Skeletal muscle tissue (tissue), 4 donors: ENCODE measurements around the gene NTF3. TPM values are rescaled to one million over a fixed set of nuclear protein-coding genes. Genes with fewer than 3 reads are reported as not detected.

Experiments
- H3K27ac ChIP-seq: one replicate; pipeline ENCODE4 v1.7.0; 2013; ENCODE audit warnings: mild to moderate bottlenecking, low read depth, low read length, inconsistent platforms
- H3K27me3 ChIP-seq, 3 donors: one replicate each; pipeline ENCODE4 v1.7.0; 2013; ENCODE audit warnings: low read length in 3 of 3; ENCODE audit not compliant: control insufficient read depth in 3 of 3, insufficient read depth in 3 of 3
- H3K36me3 ChIP-seq, 3 donors: one replicate each; pipeline ENCODE4 v1.7.0; 2013; ENCODE audit warnings: low read length in 3 of 3; ENCODE audit not compliant: control insufficient read depth in 3 of 3, insufficient read depth in 3 of 3
- H3K4me1 ChIP-seq, 3 donors: one replicate each; pipeline ENCODE4 v1.7.0; 2013; ENCODE audit warnings: low read length in 3 of 3, mild to moderate bottlenecking in 3 of 3; ENCODE audit not compliant: control insufficient read depth in 3 of 3, insufficient read depth in 3 of 3
- H3K4me3 ChIP-seq, 3 donors: one replicate each; pipeline ENCODE4 v1.7.0; 2013; ENCODE audit warnings: low read length in 3 of 3
- H3K9ac ChIP-seq, 3 donors: one replicate each; pipeline ENCODE4 v1.7.0; 2013; ENCODE audit warnings: low read length in 3 of 3, mild to moderate bottlenecking in 3 of 3, moderate library complexity in 2 of 3, low read depth in 1 of 3
- H3K9me3 ChIP-seq, 3 donors: one replicate each; pipeline ENCODE4 v1.7.0; 2013; ENCODE audit warnings: low read length in 3 of 3; ENCODE audit not compliant: control insufficient read depth in 3 of 3
- total RNA-seq: library from RNA; depleted of rRNA; stranded (reverse); fragments of >200 nt; gene quantifications from one replicate; pipeline ENCODE4 v1.2.3, GENCODE V29; 2014
- donor health status: Osteomylitis.

Gene NTF3
- total RNA-seq, 1 donor from 2014 or later = 2.6 TPM

- no peak overlapping the region for H3K4me3 ChIP-seq
- no peaks in the 10 kb centered on the region for H3K9me3 ChIP-seq
- H3K4me1 ChIP-seq = peaks cover 0 to 3% (median 0%) of the 10 kb centered on the region in 3 donors
- H3K36me3 ChIP-seq = no peaks in the 10 kb centered on the region
- no peak overlapping the region for H3K27ac ChIP-seq
- H3K27me3 ChIP-seq = peaks cover 0 to 2% (median 0%) of the 10 kb centered on the region in 3 donors
- H3K9ac ChIP-seq = no peak overlapping the region
Measured at GRCh38 chr12:5470221-5470620, 38.3 kb downstream of the NTF3 start.

- Histone ChIP-seq H3K36me3 (no peaks in the 10 kb centered on the region), H3K9me3 (no peaks in the 10 kb centered on the region), H3K27me3 (peaks cover 0 to 2% (median 0%) of the 10 kb centered on the region in 3 donors), H3K9ac (no peak overlapping the region), H3K4me3 (no peak overlapping the region), H3K4me1 (peaks cover 0 to 3% (median 0%) of the 10 kb centered on the region in 3 donors), H3K27ac (no peak overlapping the region)
Measured at GRCh38 chr12:5470703-5471102, 38.8 kb downstream of the NTF3 start.

- Histone ChIP-seq H3K9me3 (no peaks in the 10 kb centered on the region), H3K4me1 (no peaks in the 10 kb centered on the region), H3K4me3 (no peak overlapping the region)
Measured at GRCh38 chr12:5473076-5473782, 41.3 kb downstream of the NTF3 start.

GRCh38 chr12:5473783-5474116 is 41.8 kb downstream of the NTF3 start:
- H3K27ac ChIP-seq = no peak overlapping the region
- peaks cover 0 to 1% (median 0%) of the 10 kb centered on the region in 3 donors for H3K27me3 ChIP-seq
- no peaks in the 10 kb centered on the region for H3K4me1 ChIP-seq
- no peaks in the 10 kb centered on the region for H3K36me3 ChIP-seq
- H3K9me3 ChIP-seq = no peaks in the 10 kb centered on the region
- H3K9ac ChIP-seq = no peak overlapping the region
- no peak overlapping the region for H3K4me3 ChIP-seq

More at GRCh38 chr12:5473076-5473782, 41.3 kb downstream of the NTF3 start:
- Histone ChIP-seq H3K9ac (no peak overlapping the region), H3K27me3 (peaks cover 0 to 2% (median 0%) of the 10 kb centered on the region in 3 donors), H3K36me3 (no peaks in the 10 kb centered on the region), H3K27ac (no peak overlapping the region)

- Histone ChIP-seq H3K4me3 (no peak overlapping the region), H3K4me1 (no peaks in the 10 kb centered on the region), H3K36me3 (no peaks in the 10 kb centered on the region), H3K27ac (no peak overlapping the region), H3K27me3 (peaks cover 0 to 7% (median 0%) of the 10 kb centered on the region in 3 donors), H3K9me3 (no peaks in the 10 kb centered on the region), H3K9ac (no peak overlapping the region)
Measured at GRCh38 chr12:5476356-5476755, 44.4 kb downstream of the NTF3 start.

- no peak overlapping the region for H3K9ac ChIP-seq
- no peak overlapping the region for H3K4me3 ChIP-seq
- no peak overlapping the region for H3K27ac ChIP-seq
- H3K27me3 ChIP-seq = peaks cover 0 to 7% (median 4%) of the 10 kb centered on the region in 3 donors
- no peaks in the 10 kb centered on the region for H3K4me1 ChIP-seq
- no peaks in the 10 kb centered on the region for H3K9me3 ChIP-seq
- H3K36me3 ChIP-seq = no peaks in the 10 kb centered on the region
Measured at GRCh38 chr12:5478081-5478706, 46.3 kb downstream of the NTF3 start.

GRCh38 chr12:5479761-5480160 is 47.9 kb downstream of the NTF3 start:
- Histone ChIP-seq H3K9ac (no peak overlapping the region), H3K9me3 (no peaks in the 10 kb centered on the region), H3K27me3 (peaks cover 0 to 7% (median 4%) of the 10 kb centered on the region in 3 donors), H3K4me1 (no peaks in the 10 kb centered on the region), H3K27ac (no peak overlapping the region), H3K4me3 (no peak overlapping the region), H3K36me3 (no peaks in the 10 kb centered on the region)

- Histone ChIP-seq H3K4me1 (no peaks in the 10 kb centered on the region), H3K27ac (no peak overlapping the region), H3K36me3 (no peaks in the 10 kb centered on the region), H3K9me3 (no peaks in the 10 kb centered on the region), H3K9ac (no peak overlapping the region), H3K4me3 (no peak overlapping the region), H3K27me3 (peaks cover 0 to 7% (median 4%) of the 10 kb centered on the region in 3 donors)
Measured at GRCh38 chr12:5480218-5480937, 48.5 kb downstream of the NTF3 start.

- H3K4me1 ChIP-seq = no peaks in the 10 kb centered on the region
- H3K9ac ChIP-seq = no peak overlapping the region
- no peak overlapping the region for H3K27ac ChIP-seq
- peaks cover 0 to 7% (median 4%) of the 10 kb centered on the region in 3 donors for H3K27me3 ChIP-seq
- no peaks in the 10 kb centered on the region for H3K36me3 ChIP-seq
- no peaks in the 10 kb centered on the region for H3K9me3 ChIP-seq
- no peak overlapping the region for H3K4me3 ChIP-seq
Measured at GRCh38 chr12:5480938-5481303, 49.0 kb downstream of the NTF3 start.

- peaks cover 0 to 7% (median 4%) of the 10 kb centered on the region in 3 donors for H3K27me3 ChIP-seq
- no peaks in the 10 kb centered on the region for H3K4me1 ChIP-seq
- H3K9ac ChIP-seq = no peak overlapping the region
- no peak overlapping the region for H3K4me3 ChIP-seq
- H3K36me3 ChIP-seq = no peaks in the 10 kb centered on the region
- H3K27ac ChIP-seq = no peak overlapping the region
- no peaks in the 10 kb centered on the region for H3K9me3 ChIP-seq
Measured at GRCh38 chr12:5481645-5482044, 49.7 kb downstream of the NTF3 start.
